Activated CD4-positive, alpha-beta T cell treated with anti-CD3 and anti-CD28 coated beads, Interleukin-2, amount 10 ng/mL, durations not matched to agents 7 days and 5 days (primary cell): ENCODE results near the gene INTS1. TPM values are rescaled to one million over a fixed set of nuclear protein-coding genes. Genes with fewer than 3 reads are reported as not detected.
A peak's percentile ranks its signal among the peaks of the same experiment; 100 is the strongest.

Source experiments
- CTCF ChIA-PET: fragments of 350-600 bp; sonication (Branson Sonifier 250); formaldehyde crosslinking; loops from one replicate; lab custom pipeline; 2021; ENCODE audit warnings: antibody characterized with exemption; lab: Charles Lee
- POLR2A ChIA-PET: fragments of 350-600 bp; sonication (Branson Sonifier 250); formaldehyde crosslinking; loops from one replicate; lab custom pipeline; 2021; ENCODE audit warnings: antibody characterized with exemption; lab: Charles Lee
- DNase-seq: peaks from one replicate; pipeline ENCODE4 v3.0.0-alpha.2; 2020
- H3K27ac Mint-ChIP-seq: one replicate; pipeline ENCODE4 v1.8.0; 2021; ENCODE audit warnings: mild to moderate bottlenecking, moderate library complexity, mixed read lengths
- H3K27me3 Mint-ChIP-seq: one replicate; pipeline ENCODE4 v1.8.0; 2021; ENCODE audit warnings: mixed read lengths
- H3K36me3 Mint-ChIP-seq: one replicate; pipeline ENCODE4 v1.8.0; 2021; ENCODE audit warnings: low read depth, mixed read lengths
- H3K4me1 Mint-ChIP-seq: one replicate; pipeline ENCODE4 v1.8.0; 2021; ENCODE audit warnings: mixed read lengths
- H3K4me3 Mint-ChIP-seq: one replicate; pipeline ENCODE4 v1.8.0; 2021; ENCODE audit warnings: mild to moderate bottlenecking, moderate library complexity, mixed read lengths
- H3K9me3 Mint-ChIP-seq: one replicate; pipeline ENCODE4 v1.8.0; 2021; ENCODE audit warnings: mixed read lengths
- total RNA-seq, 2 experiments: library from RNA; stranded (reverse); gene quantifications; one replicate each; pipeline ENCODE4 v1.2.3, GENCODE V29; 2021

The INTS1 gene
- total RNA-seq, 2 experiments from 2014 or later, result 90.6 to 104 TPM

GRCh38 chr7:1546909-1547776, 43.0 kb upstream of the INTS1 start:
- no peak for DNase-seq
- H3K27me3 Mint-ChIP-seq, result no peaks in the 10 kb centered on the region
- no peaks in the 10 kb centered on the region for H3K9me3 Mint-ChIP-seq
- H3K4me1 Mint-ChIP-seq, result peaks cover 3% of the 10 kb centered on the region
- ChIA-PET POLR2A (no interaction called here), CTCF (no interaction called here)
- no peaks in the 10 kb centered on the region for H3K36me3 Mint-ChIP-seq
- H3K4me3 Mint-ChIP-seq, result no peak overlapping the region
- H3K27ac Mint-ChIP-seq, result no peak overlapping the region

GRCh38 chr7:1546274-1546908, 42.2 kb upstream of the INTS1 start:
- peaks cover 3% of the 10 kb centered on the region for H3K4me1 Mint-ChIP-seq
- ChIA-PET POLR2A (no interaction called here), CTCF (no interaction called here)
- no peaks in the 10 kb centered on the region for H3K9me3 Mint-ChIP-seq
- H3K4me3 Mint-ChIP-seq, result no peak overlapping the region
- no peak overlapping the region for H3K27ac Mint-ChIP-seq
- DNase-seq, result no peak
- no peaks in the 10 kb centered on the region for H3K27me3 Mint-ChIP-seq
- no peaks in the 10 kb centered on the region for H3K36me3 Mint-ChIP-seq

- H3K4me3 Mint-ChIP-seq, result no peak overlapping the region
- ChIA-PET POLR2A (no interaction called here), CTCF (no interaction called here)
- peaks cover 3% of the 10 kb centered on the region for H3K4me1 Mint-ChIP-seq
- H3K9me3 Mint-ChIP-seq, result no peaks in the 10 kb centered on the region
- no peak for DNase-seq
- peaks cover 2% of the 10 kb centered on the region for H3K36me3 Mint-ChIP-seq
- no peaks in the 10 kb centered on the region for H3K27me3 Mint-ChIP-seq
- H3K27ac Mint-ChIP-seq, result peak overlapping the region; percentile 41
These were observed 41.4 kb upstream of the INTS1 start for GRCh38 chr7:1545417-1546246.

GRCh38 chr7:1544896-1545416, 40.8 kb upstream of the INTS1 start:
- Mint-ChIP-seq H3K4me3 (no peak overlapping the region), H3K36me3 (peaks cover 2% of the 10 kb centered on the region), H3K9me3 (no peaks in the 10 kb centered on the region), H3K27me3 (no peaks in the 10 kb centered on the region), H3K4me1 (peaks cover 3% of the 10 kb centered on the region), H3K27ac (no peak overlapping the region)
- ChIA-PET CTCF (no interaction called here), POLR2A (no interaction called here)
- DNase-seq, result no peak

- Mint-ChIP-seq H3K4me1 (peaks cover 3% of the 10 kb centered on the region), H3K36me3 (peaks cover 2% of the 10 kb centered on the region), H3K27ac (no peak overlapping the region), H3K9me3 (no peaks in the 10 kb centered on the region), H3K27me3 (no peaks in the 10 kb centered on the region), H3K4me3 (no peak overlapping the region)
- no peak for DNase-seq
- ChIA-PET CTCF (interaction anchor here (2.9 kb wide), 1 partner anchor 12 kb away, joined by 12 read pairs; the partner anchor contains the start of gene TMEM184A), POLR2A (no interaction called here)
These were observed 40.1 kb upstream of the INTS1 start for GRCh38 chr7:1544178-1544895.

GRCh38 chr7:1543826-1544177, 39.6 kb upstream of the INTS1 start:
- CTCF ChIA-PET, result interaction anchor here (2.9 kb wide), 1 partner anchor 13 kb away, joined by 12 read pairs; the partner anchor contains the start of gene TMEM184A
- Mint-ChIP-seq H3K27ac (no peak overlapping the region), H3K4me1 (peaks cover 3% of the 10 kb centered on the region), H3K27me3 (no peaks in the 10 kb centered on the region), H3K4me3 (no peak overlapping the region), H3K36me3 (peaks cover 2% of the 10 kb centered on the region), H3K9me3 (no peaks in the 10 kb centered on the region)
- no peak for DNase-seq
- POLR2A ChIA-PET, result no interaction called here

GRCh38 chr7:1542841-1543747, 38.9 kb upstream of the INTS1 start:
- no peak for DNase-seq
- no peak overlapping the region for H3K4me3 Mint-ChIP-seq
- no peaks in the 10 kb centered on the region for H3K27me3 Mint-ChIP-seq
- CTCF ChIA-PET, result interaction anchor here (2.9 kb wide), 1 partner anchor 13 kb away, joined by 12 read pairs; the partner anchor contains the start of gene TMEM184A
- POLR2A ChIA-PET, result no interaction called here
- H3K27ac Mint-ChIP-seq, result no peak overlapping the region
- H3K4me1 Mint-ChIP-seq, result no peaks in the 10 kb centered on the region
- H3K36me3 Mint-ChIP-seq, result peaks cover 2% of the 10 kb centered on the region
- H3K9me3 Mint-ChIP-seq, result no peaks in the 10 kb centered on the region

GRCh38 chr7:1542329-1542728, 38.1 kb upstream of the INTS1 start:
- H3K27me3 Mint-ChIP-seq, result no peaks in the 10 kb centered on the region
- H3K27ac Mint-ChIP-seq, result no peak overlapping the region
- H3K4me1 Mint-ChIP-seq, result no peaks in the 10 kb centered on the region
- H3K36me3 Mint-ChIP-seq, result peaks cover 2% of the 10 kb centered on the region
- CTCF ChIA-PET, result interaction anchor here (2.9 kb wide), 1 partner anchor 14 kb away, joined by 12 read pairs; the partner anchor contains the start of gene TMEM184A
- DNase-seq, result no peak
- POLR2A ChIA-PET, result no interaction called here
- no peak overlapping the region for H3K4me3 Mint-ChIP-seq
- H3K9me3 Mint-ChIP-seq, result no peaks in the 10 kb centered on the region

GRCh38 chr7:1541431-1542162, 37.4 kb upstream of the INTS1 start:
- Mint-ChIP-seq H3K4me3 (no peak overlapping the region), H3K4me1 (no peaks in the 10 kb centered on the region), H3K27me3 (no peaks in the 10 kb centered on the region), H3K9me3 (no peaks in the 10 kb centered on the region), H3K36me3 (peaks cover 2% of the 10 kb centered on the region), H3K27ac (no peak overlapping the region)
- CTCF ChIA-PET, result interaction anchor here (0.7 to 2.9 kb wide), 2 partner anchors 15 to 17 kb away, joined by 4 to 12 read pairs; partner anchors contain the start of gene TMEM184A
- POLR2A ChIA-PET, result no interaction called here
- DNase-seq, result no peak

GRCh38 chr7:1540776-1541271, 36.6 kb upstream of the INTS1 start:
- H3K9me3 Mint-ChIP-seq, result no peaks in the 10 kb centered on the region
- H3K27ac Mint-ChIP-seq, result no peak overlapping the region
- no peaks in the 10 kb centered on the region for H3K27me3 Mint-ChIP-seq
- ChIA-PET CTCF (interaction anchor here (0.7 kb wide), 1 partner anchor 18 kb away, joined by 4 read pairs; no protein-coding TSS in a partner anchor), POLR2A (no interaction called here)
- no peak for DNase-seq
- peaks cover 4% of the 10 kb centered on the region for H3K36me3 Mint-ChIP-seq
- H3K4me3 Mint-ChIP-seq, result no peak overlapping the region
- H3K4me1 Mint-ChIP-seq, result peaks cover 3% of the 10 kb centered on the region
